ENCODE measurements around the gene CA5B. TPM values are rescaled to one million over a fixed set of nuclear protein-coding genes. Genes with fewer than 3 reads are reported as not detected.
"Not testable (repeated sequence)": the region's sequence is repeated elsewhere in the genome, so short reads cannot be mapped to it uniquely, and the experiment has no call there.

The CA5B gene
- polyA plus RNA-seq (2013, experiment 1 of 4): 4.0 TPM
- polyA plus RNA-seq (2013, experiment 2 of 4): 3.4 TPM
- 3.6 TPM for polyA plus RNA-seq (2013, experiment 3 of 4)
- polyA plus RNA-seq (2013, experiment 4 of 4): 3.4 TPM

DNA sequence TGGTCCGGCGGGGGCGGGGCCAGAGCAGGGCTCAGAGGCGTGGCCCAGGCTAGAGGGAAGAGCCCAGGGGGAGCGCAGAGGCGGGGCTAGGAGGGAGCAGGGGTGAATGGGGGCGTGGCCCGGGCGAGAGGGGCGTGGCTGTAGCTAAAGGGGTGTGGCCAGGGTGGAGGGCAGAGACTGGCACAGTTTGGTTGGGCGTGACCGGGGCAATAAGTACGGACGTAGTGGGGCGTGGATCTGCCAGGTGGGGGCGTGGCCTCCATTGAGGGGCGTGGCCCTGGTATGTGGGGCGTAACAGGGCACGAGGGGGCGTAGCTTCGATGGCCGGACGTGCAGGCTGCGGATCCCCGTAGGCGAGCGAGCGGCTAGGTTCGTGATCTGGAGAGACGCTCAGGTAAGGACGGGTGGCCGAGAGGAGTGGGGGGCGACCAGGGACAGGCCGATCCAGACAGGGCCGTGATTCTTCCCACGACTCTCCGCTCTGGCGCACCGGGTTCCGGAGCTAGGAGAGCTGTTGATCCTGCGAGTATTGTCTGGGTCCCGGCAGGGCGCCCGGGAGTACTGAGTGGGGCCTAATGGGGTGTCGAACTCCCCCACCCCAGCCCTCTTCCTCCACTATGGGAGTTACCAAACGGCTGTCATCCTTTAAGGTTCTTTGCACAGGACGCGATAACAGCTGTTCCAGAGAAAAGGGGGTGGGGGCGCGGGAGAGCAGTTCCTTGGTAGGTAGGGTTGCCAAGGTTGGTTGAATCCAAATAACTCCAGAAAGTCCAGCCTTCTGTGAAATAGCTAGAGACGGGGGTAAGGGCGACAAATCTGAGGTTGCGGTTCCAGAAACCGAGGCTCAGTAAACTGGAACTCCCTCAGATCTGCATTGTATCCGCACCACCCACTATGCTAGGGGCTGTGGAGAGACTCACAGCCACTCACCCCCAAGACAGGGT is at the start of gene CA5B:
CA5B (plus strand) TSS at position 312 of the 944 bp plus-strand sequence. CDS start 11,754 bp downstream, outside the sequence.
- Histone ChIP-seq H3K27me3 (ENCODE audit: control insufficient read depth, insufficient read depth, low read length, poor library complexity, severe bottlenecking) (peaks cover 3% of the 10 kb centered on the region), H3K36me3 (ENCODE audit: control insufficient read depth, insufficient read depth, low read length) (no peaks in the 10 kb centered on the region), H3K4me1 (ENCODE audit: control insufficient read depth, insufficient read depth, low read length) (no peaks in the 10 kb centered on the region), H3K4me3 (ENCODE audit: insufficient read depth, low read depth, low read length) (peak within 1 kb of the TSS; percentile 50), H3K27ac (ENCODE audit: insufficient read depth, low read depth, low read length, poor library complexity, severe bottlenecking) (no peak within 1 kb of the TSS), H3K9me3 (ENCODE audit: control insufficient read depth, low read length) (no peaks in the 10 kb centered on the region)
- WGBS, 2 experiments: 5% methylated on average over 54 to 55 of the region's 55 CpGs

DNA sequence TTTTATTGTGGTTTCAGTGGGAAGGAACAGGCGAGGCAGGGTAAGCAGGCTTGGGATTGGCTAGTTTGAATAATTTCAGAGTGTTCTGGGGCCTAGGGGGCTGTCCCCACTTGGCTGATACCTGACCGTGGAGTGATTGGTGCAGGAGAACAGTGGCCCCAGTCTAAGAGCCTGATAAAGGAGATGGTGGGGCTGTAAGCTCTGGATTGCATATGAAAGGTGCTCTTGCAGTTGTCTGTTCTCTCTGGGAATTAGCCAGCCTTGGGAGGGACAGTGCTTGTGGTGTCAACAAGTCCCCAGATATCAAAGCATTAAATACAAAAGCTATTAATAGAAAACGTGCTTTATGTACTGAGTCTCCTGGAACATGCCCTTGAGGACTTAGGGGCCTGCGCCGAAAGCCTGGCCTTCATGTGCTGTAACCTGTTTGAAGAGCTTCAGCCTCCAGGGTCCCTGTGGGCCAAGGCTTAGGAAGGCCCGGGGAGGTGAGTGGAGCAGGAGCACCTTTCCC is 43.1 kb upstream of the CA5B start:
- Histone ChIP-seq H3K27ac (ENCODE audit: insufficient read depth, low read depth, low read length, poor library complexity, severe bottlenecking) (no peak overlapping the region), H3K4me1 (ENCODE audit: control insufficient read depth, insufficient read depth, low read length) (no peaks in the 10 kb centered on the region), H3K4me3 (ENCODE audit: insufficient read depth, low read depth, low read length) (no peak overlapping the region), H3K27me3 (ENCODE audit: control insufficient read depth, insufficient read depth, low read length, poor library complexity, severe bottlenecking) (no peaks in the 10 kb centered on the region), H3K36me3 (ENCODE audit: control insufficient read depth, insufficient read depth, low read length) (no peaks in the 10 kb centered on the region), H3K9me3 (ENCODE audit: control insufficient read depth, low read length) (no peaks in the 10 kb centered on the region)
- 93 to 95% methylated on average over 6 of the region's 6 CpGs for WGBS, 2 experiments

- 100% methylated on average over 1 to 2 of the region's 3 CpGs for whole genome bisulfite sequencing, 2 experiments
- no peaks in the 10 kb centered on the region for H3K9me3 ChIP-seq (ENCODE audit: control insufficient read depth, low read length)
- no peaks in the 10 kb centered on the region for H3K36me3 ChIP-seq (ENCODE audit: control insufficient read depth, insufficient read depth, low read length)
- no peak overlapping the region for H3K4me3 ChIP-seq (ENCODE audit: insufficient read depth, low read depth, low read length)
- H3K27ac ChIP-seq (ENCODE audit: insufficient read depth, low read depth, low read length, poor library complexity, severe bottlenecking): no peak overlapping the region
- no peaks in the 10 kb centered on the region for H3K4me1 ChIP-seq (ENCODE audit: control insufficient read depth, insufficient read depth, low read length)
- no peaks in the 10 kb centered on the region for H3K27me3 ChIP-seq (ENCODE audit: control insufficient read depth, insufficient read depth, low read length, poor library complexity, severe bottlenecking)
Measured at GRCh38 chrX:15696516-15696915, 41.6 kb upstream of the CA5B start.

- Histone ChIP-seq H3K4me3 (ENCODE audit: insufficient read depth, low read depth, low read length) (no peak overlapping the region), H3K4me1 (ENCODE audit: control insufficient read depth, insufficient read depth, low read length) (no peaks in the 10 kb centered on the region), H3K9me3 (ENCODE audit: control insufficient read depth, low read length) (no peaks in the 10 kb centered on the region), H3K27me3 (ENCODE audit: control insufficient read depth, insufficient read depth, low read length, poor library complexity, severe bottlenecking) (no peaks in the 10 kb centered on the region), H3K27ac (ENCODE audit: insufficient read depth, low read depth, low read length, poor library complexity, severe bottlenecking) (no peak overlapping the region), H3K36me3 (ENCODE audit: control insufficient read depth, insufficient read depth, low read length) (no peaks in the 10 kb centered on the region)
- WGBS, 2 experiments: 96 to 97% methylated on average over 40 of the region's 40 CpGs
Measured at GRCh38 chrX:15702488-15703371, 35.3 kb upstream of the CA5B start.

DNA sequence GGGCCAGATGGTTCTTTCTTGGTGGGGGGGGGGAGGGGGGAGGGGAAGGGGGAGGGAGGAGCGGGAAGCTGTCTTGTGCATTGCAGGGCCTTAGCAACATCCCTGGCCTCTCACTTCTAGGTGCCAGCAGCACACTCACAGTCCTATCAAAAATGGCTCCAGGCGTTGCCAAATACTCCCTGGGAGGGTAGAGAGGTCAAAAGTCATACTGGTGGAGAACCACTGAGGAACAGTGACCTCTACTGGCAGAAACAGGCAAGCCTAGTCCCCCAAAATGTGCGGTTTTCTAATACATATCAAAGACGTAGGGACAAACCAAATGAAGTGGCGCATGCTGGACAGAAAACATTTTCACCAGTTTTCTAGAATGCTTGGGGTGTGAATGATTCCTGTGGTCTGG is 34.3 kb upstream of the CA5B start:
- not testable (repeated sequence) for H3K4me1 ChIP-seq (ENCODE audit: control insufficient read depth, insufficient read depth, low read length); H3K36me3 ChIP-seq (ENCODE audit: control insufficient read depth, insufficient read depth, low read length); H3K27ac ChIP-seq (ENCODE audit: insufficient read depth, low read depth, low read length, poor library complexity, severe bottlenecking); H3K27me3 ChIP-seq (ENCODE audit: control insufficient read depth, insufficient read depth, low read length, poor library complexity, severe bottlenecking); H3K9me3 ChIP-seq (ENCODE audit: control insufficient read depth, low read length); H3K4me3 ChIP-seq (ENCODE audit: insufficient read depth, low read depth, low read length)
- no CpG with 5 or more reads among the region's 5 CpGs for WGBS, 2 experiments

DNA sequence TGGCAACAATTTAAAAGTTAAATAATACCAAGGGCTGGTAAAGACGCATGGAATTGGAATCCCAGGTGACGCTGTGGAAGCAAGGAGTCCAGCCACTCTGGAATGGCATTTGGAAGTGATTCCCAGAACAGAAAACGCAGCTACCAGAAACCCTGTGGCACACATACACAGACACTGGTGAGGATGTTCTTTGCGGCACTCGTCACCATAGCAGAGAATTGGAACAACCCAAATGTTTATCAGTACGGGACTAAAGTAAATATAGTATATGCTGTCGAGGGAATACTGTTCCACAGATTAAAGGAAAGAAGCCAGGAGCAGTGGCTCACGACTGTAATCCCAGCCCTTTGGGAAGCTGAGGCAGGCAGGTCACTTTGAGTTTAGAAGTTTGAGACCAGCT is 33.8 kb upstream of the CA5B start:
- not testable (repeated sequence) for H3K4me3 ChIP-seq (ENCODE audit: insufficient read depth, low read depth, low read length); H3K27me3 ChIP-seq (ENCODE audit: control insufficient read depth, insufficient read depth, low read length, poor library complexity, severe bottlenecking); H3K27ac ChIP-seq (ENCODE audit: insufficient read depth, low read depth, low read length, poor library complexity, severe bottlenecking); H3K4me1 ChIP-seq (ENCODE audit: control insufficient read depth, insufficient read depth, low read length); H3K36me3 ChIP-seq (ENCODE audit: control insufficient read depth, insufficient read depth, low read length); H3K9me3 ChIP-seq (ENCODE audit: control insufficient read depth, low read length)
- WGBS, 2 experiments: 95 to 98% methylated on average over 4 to 5 of the region's 8 CpGs

- Histone ChIP-seq H3K27me3 (ENCODE audit: control insufficient read depth, insufficient read depth, low read length, poor library complexity, severe bottlenecking) (no peaks in the 10 kb centered on the region), H3K36me3 (ENCODE audit: control insufficient read depth, insufficient read depth, low read length) (no peaks in the 10 kb centered on the region), H3K9me3 (ENCODE audit: control insufficient read depth, low read length) (no peaks in the 10 kb centered on the region), H3K4me3 (ENCODE audit: insufficient read depth, low read depth, low read length) (no peak overlapping the region), H3K27ac (ENCODE audit: insufficient read depth, low read depth, low read length, poor library complexity, severe bottlenecking) (no peak overlapping the region), H3K4me1 (ENCODE audit: control insufficient read depth, insufficient read depth, low read length) (no peaks in the 10 kb centered on the region)
- 91 to 96% methylated on average over 1 of the region's 1 CpG for WGBS, 2 experiments
Measured at GRCh38 chrX:15714529-15714928, 23.5 kb upstream of the CA5B start.

- no peak overlapping the region for H3K4me3 ChIP-seq (ENCODE audit: insufficient read depth, low read depth, low read length)
- no peaks in the 10 kb centered on the region for H3K27me3 ChIP-seq (ENCODE audit: control insufficient read depth, insufficient read depth, low read length, poor library complexity, severe bottlenecking)
- no peaks in the 10 kb centered on the region for H3K36me3 ChIP-seq (ENCODE audit: control insufficient read depth, insufficient read depth, low read length)
- no peaks in the 10 kb centered on the region for H3K4me1 ChIP-seq (ENCODE audit: control insufficient read depth, insufficient read depth, low read length)
- no peak overlapping the region for H3K27ac ChIP-seq (ENCODE audit: insufficient read depth, low read depth, low read length, poor library complexity, severe bottlenecking)
- no peaks in the 10 kb centered on the region for H3K9me3 ChIP-seq (ENCODE audit: control insufficient read depth, low read length)
- 80 to 86% methylated on average over 4 to 8 of the region's 9 CpGs for WGBS, 2 experiments
Measured at GRCh38 chrX:15718283-15718970, 19.6 kb upstream of the CA5B start.

- H3K4me3 ChIP-seq (ENCODE audit: insufficient read depth, low read depth, low read length): no peak overlapping the region
- no peaks in the 10 kb centered on the region for H3K9me3 ChIP-seq (ENCODE audit: control insufficient read depth, low read length)
- H3K36me3 ChIP-seq (ENCODE audit: control insufficient read depth, insufficient read depth, low read length): no peaks in the 10 kb centered on the region
- no peak overlapping the region for H3K27ac ChIP-seq (ENCODE audit: insufficient read depth, low read depth, low read length, poor library complexity, severe bottlenecking)
- H3K27me3 ChIP-seq (ENCODE audit: control insufficient read depth, insufficient read depth, low read length, poor library complexity, severe bottlenecking): no peaks in the 10 kb centered on the region
- no peaks in the 10 kb centered on the region for H3K4me1 ChIP-seq (ENCODE audit: control insufficient read depth, insufficient read depth, low read length)
- WGBS, 2 experiments: no CpG with 5 or more reads among the region's 4 CpGs
Measured at GRCh38 chrX:15719324-15719968, 18.6 kb upstream of the CA5B start.

Measured in ectodermal cell (in vitro differentiated cells).